ENCODE results near the gene AGBL1. TPM values are rescaled to one million over a fixed set of nuclear protein-coding genes. Genes with fewer than 3 reads are reported as not detected.

Gene AGBL1
- total RNA-seq, 1 experiment from 2014 or later: not detected

DNA sequence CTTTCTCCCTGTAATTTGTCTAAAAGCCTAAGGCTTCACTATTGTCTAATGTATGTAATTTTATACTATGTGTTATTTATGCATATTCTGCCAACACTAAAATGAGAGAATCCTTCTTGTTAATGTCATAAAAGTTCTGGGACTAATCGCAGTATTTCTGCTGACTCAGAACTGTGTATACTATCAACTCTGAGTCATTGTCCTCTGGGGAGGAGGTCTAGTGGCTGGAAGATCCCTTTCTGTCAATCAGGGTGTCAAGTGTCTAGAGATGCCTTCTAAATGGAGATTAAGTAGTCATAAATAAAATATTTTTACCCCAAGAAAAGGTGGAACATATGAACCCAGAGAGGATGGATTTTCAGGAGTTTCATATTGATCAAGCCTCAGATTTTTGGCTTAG is 473.4 kb downstream of the AGBL1 start:
- no peaks in the 10 kb centered on the region for H3K36me3 ChIP-seq (ENCODE audit: control insufficient read depth, insufficient read depth, low read length)
- no peaks in the 10 kb centered on the region for H3K4me1 Mint-ChIP-seq (ENCODE audit: low read depth, unreplicated experiment)
- no peak overlapping the region for H3K4me3 Mint-ChIP-seq (ENCODE audit: unreplicated experiment)
- no peak for DNase-seq
- no peaks in the 10 kb centered on the region for H3K27me3 ChIP-seq (replicated peaks; ENCODE audit: control insufficient read depth, insufficient read depth, low read length)
- no peaks in the 10 kb centered on the region for H3K9me3 ChIP-seq
- intact Hi-C loops (cut with micrococcal nuclease; ENCODE audit: unreplicated experiment): no loop called here
- BruUV-seq (replicated peaks): no TSS peak
- no peak overlapping the region for H3K4me3 ChIP-seq (ENCODE audit: low read depth, low read length)
- TF ChIP-seq, protein P1, sequence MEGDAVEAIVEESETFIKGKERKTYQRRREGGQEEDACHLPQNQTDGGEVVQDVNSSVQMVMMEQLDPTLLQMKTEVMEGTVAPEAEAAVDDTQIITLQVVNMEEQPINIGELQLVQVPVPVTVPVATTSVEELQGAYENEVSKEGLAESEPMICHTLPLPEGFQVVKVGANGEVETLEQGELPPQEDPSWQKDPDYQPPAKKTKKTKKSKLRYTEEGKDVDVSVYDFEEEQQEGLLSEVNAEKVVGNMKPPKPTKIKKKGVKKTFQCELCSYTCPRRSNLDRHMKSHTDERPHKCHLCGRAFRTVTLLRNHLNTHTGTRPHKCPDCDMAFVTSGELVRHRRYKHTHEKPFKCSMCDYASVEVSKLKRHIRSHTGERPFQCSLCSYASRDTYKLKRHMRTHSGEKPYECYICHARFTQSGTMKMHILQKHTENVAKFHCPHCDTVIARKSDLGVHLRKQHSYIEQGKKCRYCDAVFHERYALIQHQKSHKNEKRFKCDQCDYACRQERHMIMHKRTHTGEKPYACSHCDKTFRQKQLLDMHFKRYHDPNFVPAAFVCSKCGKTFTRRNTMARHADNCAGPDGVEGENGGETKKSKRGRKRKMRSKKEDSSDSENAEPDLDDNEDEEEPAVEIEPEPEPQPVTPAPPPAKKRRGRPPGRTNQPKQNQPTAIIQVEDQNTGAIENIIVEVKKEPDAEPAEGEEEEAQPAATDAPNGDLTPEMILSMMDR (IDR thresholded peaks at IDR 0.05; ENCODE audit: insufficient read depth in 1 of 2, low read depth in 1 of 2, low read length in 1 of 2, severe bottlenecking in 1 of 2, unreplicated experiment in 1 of 2): no peak
- H3K9me3 Mint-ChIP-seq (ENCODE audit: unreplicated experiment): no peaks in the 10 kb centered on the region
- POLR2A ChIA-PET: no interaction called here
- CTCF ChIA-PET: no interaction called here
- no peak overlapping the region for H3K27ac Mint-ChIP-seq (ENCODE audit: unreplicated experiment)
- H3K36me3 Mint-ChIP-seq (ENCODE audit: insufficient read depth, unreplicated experiment): no peaks in the 10 kb centered on the region
- no peaks in the 10 kb centered on the region for H3K27me3 Mint-ChIP-seq (ENCODE audit: insufficient read depth, unreplicated experiment)
- H3K4me1 ChIP-seq: no peaks in the 10 kb centered on the region

DNA sequence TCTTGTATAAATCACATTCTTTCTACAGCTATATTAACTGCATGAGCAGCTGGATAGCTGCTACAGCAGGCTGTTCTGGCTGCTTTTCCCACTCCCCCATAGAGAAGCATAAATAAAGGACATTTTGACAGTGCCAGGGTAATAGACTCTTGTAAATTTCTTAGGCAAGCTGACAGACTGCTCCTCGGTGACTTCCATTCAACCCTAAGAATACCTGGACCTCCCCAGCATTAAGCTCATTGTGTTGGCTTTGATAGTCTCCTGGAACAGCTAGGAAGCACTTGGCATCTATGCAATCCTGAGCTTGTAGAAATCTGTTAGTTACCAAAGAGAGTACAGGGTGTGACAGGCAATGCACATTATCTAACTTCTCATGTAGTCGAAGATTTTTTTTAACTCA is 475.4 kb downstream of the AGBL1 start:
- POLR2A ChIA-PET: no interaction called here
- Histone ChIP-seq H3K36me3 (ENCODE audit: control insufficient read depth, insufficient read depth, low read length) (no peaks in the 10 kb centered on the region), H3K4me3 (ENCODE audit: low read depth, low read length) (no peak overlapping the region), H3K9me3 (no peaks in the 10 kb centered on the region), H3K27me3 (replicated peaks; ENCODE audit: control insufficient read depth, insufficient read depth, low read length) (no peaks in the 10 kb centered on the region), H3K4me1 (no peaks in the 10 kb centered on the region)
- BruUV-seq (replicated peaks): no TSS peak
- TF ChIP-seq, protein P1 (IDR thresholded peaks at IDR 0.05; ENCODE audit: insufficient read depth in 1 of 2, low read depth in 1 of 2, low read length in 1 of 2, severe bottlenecking in 1 of 2, unreplicated experiment in 1 of 2): no peak
- H3K36me3 Mint-ChIP-seq (ENCODE audit: insufficient read depth, unreplicated experiment): no peaks in the 10 kb centered on the region
- CTCF ChIA-PET: no interaction called here
- no peak overlapping the region for H3K27ac Mint-ChIP-seq (ENCODE audit: unreplicated experiment)
- H3K9me3 Mint-ChIP-seq (ENCODE audit: unreplicated experiment): no peaks in the 10 kb centered on the region
- H3K27me3 Mint-ChIP-seq (ENCODE audit: insufficient read depth, unreplicated experiment): no peaks in the 10 kb centered on the region
- no peaks in the 10 kb centered on the region for H3K4me1 Mint-ChIP-seq (ENCODE audit: low read depth, unreplicated experiment)
- H3K4me3 Mint-ChIP-seq (ENCODE audit: unreplicated experiment): no peak overlapping the region
- intact Hi-C loops (cut with micrococcal nuclease; ENCODE audit: unreplicated experiment): no loop called here
- no peak for DNase-seq

DNA sequence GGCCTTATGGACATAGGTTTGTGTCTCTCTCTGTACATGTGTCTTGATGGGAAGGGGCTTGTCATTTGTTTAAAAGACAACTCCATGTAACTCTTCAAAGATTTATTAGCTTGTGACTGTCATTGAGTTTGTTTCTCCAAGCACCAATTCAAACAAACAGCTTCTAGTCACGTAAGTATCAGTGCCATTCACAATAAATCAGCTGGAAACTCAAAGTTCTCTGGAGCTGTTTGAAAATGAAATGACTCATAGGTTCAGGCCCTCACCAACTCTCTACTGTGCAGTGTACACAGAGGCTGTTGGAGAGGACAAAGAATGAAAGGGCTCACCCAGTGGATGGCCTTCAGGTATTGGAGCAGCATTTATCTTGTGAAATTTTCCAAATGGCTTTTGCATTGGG is 476.3 kb downstream of the AGBL1 start:
- H3K9me3 Mint-ChIP-seq (ENCODE audit: unreplicated experiment): no peaks in the 10 kb centered on the region
- Histone ChIP-seq H3K4me3 (ENCODE audit: low read depth, low read length) (no peak overlapping the region), H3K4me1 (no peaks in the 10 kb centered on the region), H3K36me3 (ENCODE audit: control insufficient read depth, insufficient read depth, low read length) (no peaks in the 10 kb centered on the region), H3K27me3 (replicated peaks; ENCODE audit: control insufficient read depth, insufficient read depth, low read length) (no peaks in the 10 kb centered on the region), H3K9me3 (no peaks in the 10 kb centered on the region)
- H3K4me3 Mint-ChIP-seq (ENCODE audit: unreplicated experiment): no peak overlapping the region
- POLR2A ChIA-PET: no interaction called here
- CTCF ChIA-PET: no interaction called here
- TF ChIP-seq, protein P1 (IDR thresholded peaks at IDR 0.05; ENCODE audit: insufficient read depth in 1 of 2, low read depth in 1 of 2, low read length in 1 of 2, severe bottlenecking in 1 of 2, unreplicated experiment in 1 of 2): no peak
- intact Hi-C loops (cut with micrococcal nuclease; ENCODE audit: unreplicated experiment): no loop called here
- no peaks in the 10 kb centered on the region for H3K27me3 Mint-ChIP-seq (ENCODE audit: insufficient read depth, unreplicated experiment)
- no peak overlapping the region for H3K27ac Mint-ChIP-seq (ENCODE audit: unreplicated experiment)
- H3K4me1 Mint-ChIP-seq (ENCODE audit: low read depth, unreplicated experiment): no peaks in the 10 kb centered on the region
- H3K36me3 Mint-ChIP-seq (ENCODE audit: insufficient read depth, unreplicated experiment): no peaks in the 10 kb centered on the region
- BruUV-seq (replicated peaks): no TSS peak
- no peak for DNase-seq
